K562 (cell line): ENCODE measurements around the gene LSM12. TPM values are rescaled to one million over a fixed set of nuclear protein-coding genes. Genes with fewer than 3 reads are reported as not detected.

Experiments
- CBX1 ChIP-seq: sonication (generic); IDR thresholded peaks from 2 replicates; pipeline ENCODE4 v1.6.1; 2016; ENCODE audit warnings: antibody characterized with exemption, low read depth, mild to moderate bottlenecking
- EZH2 ChIP-seq: IDR thresholded peaks from 2 replicates; pipeline ENCODE4 v1.6.1; 2012; ENCODE audit warnings: low read depth, mild to moderate bottlenecking, inconsistent platforms, low read length, borderline replicate concordance
- JUN ChIP-seq, 2 experiments: sonication (generic) in 1 of 2; formaldehyde crosslinking in 1 of 2; IDR thresholded peaks; 2 replicates each; pipeline versions ENCODE4 v1.6.1 to v1.8.0; 2012 to 2022; ENCODE audit warnings: borderline replicate concordance in 2 of 2, mild to moderate bottlenecking in 2 of 2, improper control_type of control experiment in 1 of 2, low read depth in 1 of 2, low read length in 1 of 2, missing genetic modification reagents in 1 of 2
- MTF1 ChIP-seq: fragments of 250-450 bp; sonication (Bioruptor Pico); IDR thresholded peaks from 2 replicates; pipeline ENCODE4 v1.9.0; 2021; ENCODE audit warnings: moderate library complexity, mild to moderate bottlenecking, inconsistent platforms, borderline replicate concordance
- MXD1 ChIP-seq: fragments of 250-450 bp; sonication (Bioruptor Pico); IDR thresholded peaks from 2 replicates; pipeline ENCODE4 v1.8.0; 2021; ENCODE audit warnings: borderline replicate concordance, mild to moderate bottlenecking, moderate library complexity; ENCODE audit not compliant: poor library complexity, severe bottlenecking
- POU5F1 ChIP-seq: fragments of 150-350 bp; IDR thresholded peaks from 2 replicates; pipeline ENCODE4 v1.6.1; 2014; ENCODE audit warnings: borderline replicate concordance, low read length, low read depth, mild to moderate bottlenecking; ENCODE audit not compliant: partially characterized antibody
- SETDB1 ChIP-seq: IDR thresholded peaks from one replicate; pipeline ENCODE4 v1.6.1; 2012; ENCODE audit warnings: low read length, control low read depth, inconsistent platforms
- SRSF7 ChIP-seq: fragments of 200-400 bp; formaldehyde crosslinking; optimal IDR thresholded peaks from 2 replicates; pipeline ENCODE3; 2017; ENCODE audit warnings: mild to moderate bottlenecking, low read depth, low read length
- THAP12 ChIP-seq: fragments of 250-450 bp; sonication (Bioruptor Pico); IDR thresholded peaks from 2 replicates; pipeline ENCODE4 v1.9.0; 2021; ENCODE audit warnings: mild to moderate bottlenecking, inconsistent platforms
- U2AF1 ChIP-seq: fragments of 200-400 bp; formaldehyde crosslinking; optimal IDR thresholded peaks from 2 replicates; pipeline ENCODE3; 2017; ENCODE audit warnings: mild to moderate bottlenecking, low read depth, low read length, moderate library complexity
- ZFP36 ChIP-seq: fragments of 150-350 bp; IDR thresholded peaks from 2 replicates; pipeline ENCODE4 v1.6.1; 2018; ENCODE audit warnings: low read length, low read depth; ENCODE audit not compliant: partially characterized antibody
- ZNF41 ChIP-seq: fragments of 250-450 bp; sonication (Bioruptor Pico); conservative IDR thresholded peaks from 2 replicates; pipeline ENCODE4 v1.4.0; 2020; ENCODE audit warnings: mild to moderate bottlenecking
- ZNF436 ChIP-seq: fragments of 250-450, 450-650 bp; sonication (Bioruptor Pico); formaldehyde crosslinking; IDR thresholded peaks from 2 replicates; pipeline ENCODE4 v1.7.0; 2020; ENCODE audit warnings: mild to moderate bottlenecking
- ZNF561 ChIP-seq: fragments of 450-650 bp; formaldehyde crosslinking; conservative IDR thresholded peaks from 2 replicates; pipeline ENCODE4 v1.4.0; 2020; ENCODE audit warnings: mild to moderate bottlenecking, moderate library complexity
- ZNF609 ChIP-seq: sonication (generic); formaldehyde crosslinking; IDR thresholded peaks from 2 replicates; pipeline ENCODE4 v1.8.1; 2023; ENCODE audit warnings: missing genetic modification reagents, mild to moderate bottlenecking, borderline replicate concordance
- ZNF740 ChIP-seq, 3 experiments: fragments of 200-800 bp in 1 of 3; sonication (Bioruptor generic) in 1 of 3; sonication (generic) in 1 of 3; formaldehyde crosslinking in 1 of 3; IDR thresholded peaks; 2 replicates each; pipeline versions ENCODE4 v1.6.1 to v1.8.0; 2016 to 2022; ENCODE audit warnings: mild to moderate bottlenecking in 2 of 3, missing compliant biosample characterization in 2 of 3, missing genetic modification characterization in 2 of 3, missing genetic modification reagents in 1 of 3
- polyA plus RNA-seq, 8 experiments: library from polyadenylated mRNA; depleted of rRNA in 4 of 8; stranded (reverse) in 5 of 8; unstranded in 3 of 8; fragments of >200 nt; fragmentation: Nextera tagmentation in 2 of 8; fragmentation: Illumina TruSeq in 1 of 8; extraction: Ambion mirVana in 2 of 8; extraction: Trizol in 1 of 8; gene quantifications; 2 replicates each; pipeline versions ENCODE4 v1.2.1 to v1.2.3, GENCODE V29; 2011 to 2014; ENCODE audit warnings: inconsistent platforms in 1 of 8, missing spikeins in 1 of 8
- total RNA-seq, 7 experiments: library from RNA; depleted of rRNA in 6 of 7; stranded (reverse); fragments of >200 nt in 6 of 7; fragmentation: Illumina TruSeq in 2 of 7; extraction: Trizol in 2 of 7; gene quantifications; 2 replicates each; pipeline versions ENCODE4 v1.2.1 to v1.2.3, GENCODE V29; 2011 to 2021; ENCODE audit warnings: low replicate concordance in 1 of 7

Gene LSM12
- total and polyA plus RNA-seq, 9 of the 15 experiments (the other 6 are each of a cell fraction or from before 2014, with no cell fraction given) = 53.0 to 258 (median 89.3) TPM

- no peak for TF ChIP-seq ZNF740 (CRISPR knock-in tag; IDR thresholded peaks at IDR 0.05)
- TF ChIP-seq ZNF740 (tag; IDR thresholded peaks at IDR 0.05) = no peak
- TF ChIP-seq ZFP36 = peak; percentile 97
- TF ChIP-seq ZNF561 (CRISPR knock-in tag) = no peak
- no peak for TF ChIP-seq SETDB1
- peak; percentile 60; the same call in 1 of the 2 replicates for TF ChIP-seq THAP12 (CRISPR knock-in tag)
- peak; percentile 99 for TF ChIP-seq POU5F1
- TF ChIP-seq MTF1 (CRISPR knock-in tag) = no peak
- no peak for TF ChIP-seq ZNF609
- TF ChIP-seq JUN (IDR thresholded peaks at IDR 0.05; ENCODE audit: borderline replicate concordance, low read depth, low read length) = peak; percentile 96; the same call in 1 of the 2 replicates
- TF ChIP-seq JUN (CRISPR knock-in tag; IDR thresholded peaks at IDR 0.05; ENCODE audit: borderline replicate concordance) = peak; percentile 66; the same call in 1 of the 2 replicates
- TF ChIP-seq U2AF1 = no peak
- TF ChIP-seq MXD1 (CRISPR knock-in tag) = peak; percentile 100
- TF ChIP-seq EZH2 = no peak
- TF ChIP-seq SRSF7 = no peak
- no peak for TF ChIP-seq ZNF41 (CRISPR knock-in tag)
- TF ChIP-seq CBX1 = peak; percentile 63; the same call in 1 of the 2 replicates
- no peak for TF ChIP-seq ZNF436 (CRISPR knock-in tag)
Observed at GRCh38 chr17:44070455-44071197, 4.2 kb upstream of the LSM12 start, which contains the start of gene G6PC3 (continued).
